GM18499 (cell line): ENCODE results near the gene CTNNA1.

Experiments used
- ATAC-seq: cut with Tn5 transposase; IDR thresholded peaks from one replicate; pipeline ENCODE4 v1.9.1; 2021; ENCODE audit warnings: moderate number of reproducible peaks; ENCODE audit not compliant: insufficient read depth, unreplicated experiment

Gene CTNNA1

GRCh38 chr5:138978581-138978980 is 225.4 kb downstream of the CTNNA1 start:
- ATAC-seq: no peak

- ATAC-seq: no peak
Observed at GRCh38 chr5:138979684-138980280, 226.6 kb downstream of the CTNNA1 start.

GRCh38 chr5:138980441-138980840 is 227.2 kb downstream of the CTNNA1 start:
- ATAC-seq: no peak

- no peak for ATAC-seq
Observed at GRCh38 chr5:138981131-138981530, 227.9 kb downstream of the CTNNA1 start.

GRCh38 chr5:138981586-138981985 is 228.4 kb downstream of the CTNNA1 start:
- no peak for ATAC-seq

- ATAC-seq: no peak
Observed at GRCh38 chr5:138983984-138984383, 230.8 kb downstream of the CTNNA1 start.
